ENCODE results near the gene TMEM132D. TPM values are rescaled to one million over a fixed set of nuclear protein-coding genes. Genes with fewer than 3 reads are reported as not detected.

Gene TMEM132D
- total and polyA plus RNA-seq, 4 donors: 0.01 to 0.14 (median 0.08) TPM

- Histone ChIP-seq H3K27me3 (ENCODE audit: control insufficient read depth in 4 of 4, insufficient read depth in 4 of 4, low read length in 3 of 4) (no peaks in the 10 kb centered on the region), H3K9ac (ENCODE audit: low read depth in 1 of 2, low read length in 2 of 2) (no peak overlapping the region), H3K27ac (ENCODE audit: low read depth in 1 of 2, low read length in 2 of 2) (no peak overlapping the region), H3K36me3 (ENCODE audit: control insufficient read depth in 4 of 4, insufficient read depth in 3 of 4, low read depth in 1 of 4, low read length in 3 of 4) (no peaks in the 10 kb centered on the region), H3K4me3 (ENCODE audit: low read depth in 1 of 3, low read length in 3 of 3) (no peak overlapping the region), H3K4me1 (ENCODE audit: control insufficient read depth in 4 of 4, insufficient read depth in 4 of 4, low read length in 3 of 4) (no peaks in the 10 kb centered on the region), H3K9me3 (ENCODE audit: control insufficient read depth in 4 of 4, low read length in 3 of 4) (no peaks in the 10 kb centered on the region)
- WGBS: 69% methylated on average over 2 of the region's 2 CpGs
- TF ChIP-seq HNF4G (IDR thresholded peaks at IDR 0.05) (no peak), SP1 (IDR thresholded peaks at IDR 0.05) (no peak), YY1 (IDR thresholded peaks at IDR 0.05) (no peak), MAX (IDR thresholded peaks at IDR 0.05) (no peak), ATF3 (IDR thresholded peaks at IDR 0.05) (no peak), ZBTB33 (IDR thresholded peaks at IDR 0.05) (no peak), REST (IDR thresholded peaks at IDR 0.05) (no peak), NR2F2 (IDR thresholded peaks at IDR 0.05) (no peak), RXRA (IDR thresholded peaks at IDR 0.05) (no peak), GABPA (IDR thresholded peaks at IDR 0.05 in 1 of 2, conservative IDR thresholded peaks at IDR 0.05 in 1 of 2) (no peak), HNF4A (conservative IDR thresholded peaks at IDR 0.05) (no peak)
- DNase-seq (ENCODE audit: low spot score): no peak
These were observed 339.1 kb downstream of the TMEM132D start for GRCh38 chr12:129564768-129565167.

- DNase-seq (ENCODE audit: low spot score): no peak
- Histone ChIP-seq H3K27ac (ENCODE audit: low read depth in 1 of 2, low read length in 2 of 2) (no peak overlapping the region), H3K9ac (ENCODE audit: low read depth in 1 of 2, low read length in 2 of 2) (no peak overlapping the region), H3K4me3 (ENCODE audit: low read depth in 1 of 3, low read length in 3 of 3) (no peak overlapping the region), H3K27me3 (ENCODE audit: control insufficient read depth in 4 of 4, insufficient read depth in 4 of 4, low read length in 3 of 4) (no peaks in the 10 kb centered on the region), H3K36me3 (ENCODE audit: control insufficient read depth in 4 of 4, insufficient read depth in 3 of 4, low read depth in 1 of 4, low read length in 3 of 4) (no peaks in the 10 kb centered on the region), H3K4me1 (ENCODE audit: control insufficient read depth in 4 of 4, insufficient read depth in 4 of 4, low read length in 3 of 4) (no peaks in the 10 kb centered on the region), H3K9me3 (ENCODE audit: control insufficient read depth in 4 of 4, low read length in 3 of 4) (no peaks in the 10 kb centered on the region)
- no peak for TF ChIP-seq EGR1 (IDR thresholded peaks at IDR 0.05; ENCODE audit: low read depth in 2 of 2)
- no peak for TF ChIP-seq TAF1 (conservative IDR thresholded peaks at IDR 0.05)
- TF ChIP-seq FOXA1 (IDR thresholded peaks at IDR 0.05): no peak
- no peak for TF ChIP-seq SP1 (IDR thresholded peaks at IDR 0.05)
- TF ChIP-seq NR2F2 (IDR thresholded peaks at IDR 0.05): no peak
- no peak for TF ChIP-seq RXRA (IDR thresholded peaks at IDR 0.05)
- TF ChIP-seq ATF3 (IDR thresholded peaks at IDR 0.05): no peak
- TF ChIP-seq RAD21 (IDR thresholded peaks at IDR 0.05): no peak
- TF ChIP-seq HNF4A (conservative IDR thresholded peaks at IDR 0.05): no peak
- TF ChIP-seq FOXA2 (IDR thresholded peaks at IDR 0.05): no peak
- TF ChIP-seq GABPA (IDR thresholded peaks at IDR 0.05 in 1 of 2, conservative IDR thresholded peaks at IDR 0.05 in 1 of 2): no peak
- no peak for TF ChIP-seq MAX (IDR thresholded peaks at IDR 0.05)
- TF ChIP-seq YY1 (IDR thresholded peaks at IDR 0.05): no peak
- 61% methylated on average over 2 of the region's 2 CpGs for WGBS
These were observed 340.6 kb downstream of the TMEM132D start for GRCh38 chr12:129563266-129563665.

Measured in liver (tissue), 9 donors.